CD4-positive, alpha-beta memory T cell (primary cell): ENCODE results near the gene CABP7. TPM values are rescaled to one million over a fixed set of nuclear protein-coding genes. Genes with fewer than 3 reads are reported as not detected.

Experiments
- CTCF ChIA-PET: fragments of 350-600 bp; sonication (Branson Sonifier 250); formaldehyde crosslinking; loops from one replicate; lab custom pipeline; 2021; ENCODE audit warnings: inconsistent platforms; ENCODE audit not compliant: partially characterized antibody; lab: Charles Lee
- POLR2A ChIA-PET: fragments of 350-600 bp; sonication (Branson Sonifier 250); formaldehyde crosslinking; loops from one replicate; lab custom pipeline; 2021; ENCODE audit not compliant: partially characterized antibody; lab: Charles Lee
- DNase-seq, 5 donors: peaks; one replicate each; pipeline versions ENCODE4 v3.0.0 to v3.0.0-alpha.2; 2020 to 2022; ENCODE audit warnings: mixed read lengths in 1 of 5
- H3K27ac ChIP-seq: one replicate; pipeline ENCODE4 v1.7.0; 2013; ENCODE audit warnings: low read depth, low read length
- H3K27me3 ChIP-seq: 2 replicates; pipeline ENCODE4 v1.7.0; 2013; ENCODE audit warnings: mild to moderate bottlenecking, low read length, moderate library complexity; ENCODE audit not compliant: insufficient read depth
- H3K36me3 ChIP-seq: 2 replicates; pipeline ENCODE4 v1.7.0; 2013; ENCODE audit warnings: mild to moderate bottlenecking, low read length, moderate library complexity; ENCODE audit not compliant: insufficient read depth
- H3K4me1 ChIP-seq: 2 replicates; pipeline ENCODE4 v1.7.0; 2013; ENCODE audit warnings: mild to moderate bottlenecking, low read length, moderate library complexity; ENCODE audit not compliant: insufficient read depth
- H3K4me3 ChIP-seq, 2 donors: one replicate each; pipeline ENCODE4 v1.7.0; 2013; ENCODE audit warnings: low read length in 2 of 2, mild to moderate bottlenecking in 1 of 2
- H3K9me3 ChIP-seq, 2 donors: one replicate each; pipeline ENCODE4 v1.7.0; 2013; ENCODE audit warnings: low read length in 2 of 2, control low read depth in 1 of 2; ENCODE audit not compliant: control insufficient read depth in 1 of 2
- H3K27ac Mint-ChIP-seq, 7 donors: one replicate each; pipeline ENCODE4 v1.8.0; 2020 to 2021; ENCODE audit warnings: mixed read lengths in 7 of 7, mild to moderate bottlenecking in 6 of 7, inconsistent platforms in 3 of 7, moderate library complexity in 3 of 7
- H3K27me3 Mint-ChIP-seq, 2 donors: one replicate each; pipeline ENCODE4 v1.8.0; 2020 to 2021; ENCODE audit warnings: mixed read lengths in 2 of 2
- H3K36me3 Mint-ChIP-seq, 2 donors: one replicate each; pipeline ENCODE4 v1.8.0; 2020 to 2021; ENCODE audit warnings: mixed read lengths in 2 of 2, inconsistent platforms in 1 of 2, mild to moderate bottlenecking in 1 of 2
- H3K4me1 Mint-ChIP-seq, 4 donors: one replicate each; pipeline ENCODE4 v1.8.0; 2020 to 2021; ENCODE audit warnings: mixed read lengths in 4 of 4, mild to moderate bottlenecking in 1 of 4
- H3K4me3 Mint-ChIP-seq, 8 donors: one replicate each; pipeline ENCODE4 v1.8.0; 2020 to 2021; ENCODE audit warnings: mixed read lengths in 8 of 8, mild to moderate bottlenecking in 7 of 8, moderate library complexity in 6 of 8, inconsistent platforms in 3 of 8
- H3K9me3 Mint-ChIP-seq, 8 donors: one replicate each; pipeline ENCODE4 v1.8.0; 2020 to 2021; ENCODE audit warnings: mixed read lengths in 8 of 8, mild to moderate bottlenecking in 5 of 8, inconsistent platforms in 3 of 8, moderate library complexity in 1 of 8
- intact Hi-C: fragments of 100-400 bp; cut with micrococcal nuclease; formaldehyde crosslinking; loops from one replicate; pipeline ENCODE4 v1.15.1; 2023
- polyA plus RNA-seq, 2 donors: library from polyadenylated mRNA; unstranded; fragments of 300-500 nt; fragmentation: Illumina TruSeq; gene quantifications; one replicate each; pipeline ENCODE4 v1.2.3, GENCODE V29; 2021
- total RNA-seq, 2 experiments: library from RNA; stranded (reverse); gene quantifications; one replicate each; pipeline ENCODE4 v1.2.3, GENCODE V29; 2021

CABP7 gene
- total and polyA plus RNA-seq, 4 experiments from 2014 or later: 0.08 to 0.13 TPM; not detected in 2

DNA sequence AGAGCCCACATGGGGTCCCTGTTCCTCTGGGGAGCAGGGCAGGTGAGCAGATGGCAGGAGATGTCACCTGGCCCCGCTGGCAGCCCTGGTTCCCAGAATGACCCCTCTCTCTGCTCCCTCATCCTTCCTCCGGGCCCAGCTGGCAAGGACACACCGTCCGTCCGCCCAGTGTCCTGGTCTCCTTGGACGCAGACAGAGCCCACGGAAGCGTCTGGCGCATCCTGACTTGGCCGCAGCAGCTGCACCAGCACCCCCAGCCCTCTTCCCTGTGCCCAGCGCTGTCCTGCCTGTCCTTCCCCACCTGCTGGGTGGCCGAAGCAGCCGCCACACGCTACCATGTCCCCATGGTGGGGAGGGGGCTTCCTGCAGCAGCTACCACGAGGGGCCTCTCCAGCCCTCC lies 9.6 kb upstream of the CABP7 start:
- Histone ChIP-seq H3K4me1 (no peaks in the 10 kb centered on the region), H3K4me3 (no peak overlapping the region), H3K27ac (no peak overlapping the region), H3K36me3 (no peaks in the 10 kb centered on the region), H3K27me3 (no peaks in the 10 kb centered on the region), H3K9me3 (no peaks in the 10 kb centered on the region)
- no peaks in the 10 kb centered on the region for H3K9me3 Mint-ChIP-seq
- H3K27me3 Mint-ChIP-seq: peaks cover 2 to 13% of the 10 kb centered on the region in 2 donors
- intact Hi-C loops: no loop called here
- no peak overlapping the region for H3K27ac Mint-ChIP-seq
- ChIA-PET CTCF (no interaction called here), POLR2A (no interaction called here)
- no peaks in the 10 kb centered on the region for H3K36me3 Mint-ChIP-seq
- no peak for DNase-seq
- no peak overlapping the region for H3K4me3 Mint-ChIP-seq
- no peaks in the 10 kb centered on the region for H3K4me1 Mint-ChIP-seq

DNA sequence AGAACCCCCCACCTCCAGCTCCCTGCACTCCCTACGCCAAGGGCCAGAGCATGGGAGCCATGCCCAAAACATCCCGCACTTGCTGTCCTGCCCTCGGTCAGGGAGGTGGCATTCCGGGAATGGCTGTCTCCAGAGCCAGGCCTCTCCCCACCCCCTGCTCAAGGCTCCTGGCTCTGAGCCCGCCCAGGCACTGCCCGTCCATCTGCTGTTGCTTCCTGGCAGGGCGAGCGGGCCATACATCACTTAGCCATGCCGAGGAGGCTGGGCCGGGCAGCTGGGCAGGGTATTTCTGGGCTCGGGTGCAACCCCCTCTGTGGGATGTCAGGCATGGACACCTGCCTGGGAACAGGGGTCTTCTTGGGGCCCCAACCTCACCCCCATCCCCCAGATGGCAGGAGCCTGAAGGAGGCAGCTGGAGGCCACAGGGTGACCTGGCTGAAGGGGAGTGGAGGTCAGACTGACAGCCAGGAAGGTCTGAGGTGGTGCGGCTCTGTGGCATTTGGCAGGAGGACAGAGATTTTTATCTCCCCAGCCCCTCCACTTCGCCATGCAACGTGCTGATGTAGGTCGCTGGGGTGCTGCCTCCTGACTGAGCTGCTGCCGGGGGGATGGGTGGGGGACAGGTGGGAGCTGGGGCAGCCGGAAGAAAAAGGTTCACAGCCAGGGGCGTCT lies 8.7 kb upstream of the CABP7 start:
- Histone ChIP-seq H3K9me3 (no peaks in the 10 kb centered on the region), H3K4me3 (no peak overlapping the region), H3K27ac (no peak overlapping the region), H3K36me3 (no peaks in the 10 kb centered on the region), H3K27me3 (no peaks in the 10 kb centered on the region), H3K4me1 (no peaks in the 10 kb centered on the region)
- H3K4me3 Mint-ChIP-seq: no peak overlapping the region
- no peak for DNase-seq
- CTCF ChIA-PET: no interaction called here
- H3K4me1 Mint-ChIP-seq: no peaks in the 10 kb centered on the region
- POLR2A ChIA-PET: no interaction called here
- H3K27ac Mint-ChIP-seq: no peak overlapping the region
- no peaks in the 10 kb centered on the region for H3K36me3 Mint-ChIP-seq
- intact Hi-C loops: no loop called here
- peaks cover 2 to 16% of the 10 kb centered on the region in 2 donors for H3K27me3 Mint-ChIP-seq
- H3K9me3 Mint-ChIP-seq: no peaks in the 10 kb centered on the region

DNA sequence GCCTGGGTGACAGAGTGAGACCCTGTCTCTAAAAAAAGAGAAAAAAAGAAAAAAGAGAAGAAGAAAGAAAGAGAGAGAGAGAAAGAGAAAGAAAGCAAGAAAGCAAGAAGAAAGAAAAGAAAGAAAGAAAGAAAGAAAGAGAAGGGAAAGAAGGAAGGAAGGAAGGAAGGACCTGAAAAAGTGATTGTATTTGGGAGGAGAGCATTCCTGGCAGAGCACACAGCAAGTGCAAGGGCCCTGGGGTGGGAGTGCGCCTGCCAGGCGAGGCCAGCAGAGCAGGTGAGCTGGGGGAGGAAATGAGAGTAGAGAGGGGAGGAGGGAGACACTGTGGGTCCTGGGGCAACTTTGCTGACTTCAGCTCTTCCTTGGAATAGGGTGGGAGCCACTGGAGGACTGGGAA lies 7.7 kb upstream of the CABP7 start:
- H3K27ac Mint-ChIP-seq: peak overlapping the region in 1 of 7 donors; percentile 74
- POLR2A ChIA-PET: no interaction called here

GRCh38 chr22:29713156-29713727 lies 6.6 kb upstream of the CABP7 start:
- no peaks in the 10 kb centered on the region for H3K9me3 ChIP-seq
- ChIA-PET CTCF (no interaction called here), POLR2A (no interaction called here)
- Mint-ChIP-seq H3K36me3 (no peaks in the 10 kb centered on the region), H3K27me3 (peaks cover 16 to 30% of the 10 kb centered on the region in 2 donors), H3K27ac (no peak overlapping the region), H3K4me3 (no peak overlapping the region), H3K9me3 (no peaks in the 10 kb centered on the region), H3K4me1 (peaks cover 0 to 2% (median 0%) of the 10 kb centered on the region in 4 donors)
- H3K27me3 ChIP-seq: no peaks in the 10 kb centered on the region
- H3K4me3 ChIP-seq: no peak overlapping the region
- no peaks in the 10 kb centered on the region for H3K4me1 ChIP-seq
- H3K27ac ChIP-seq: no peak overlapping the region
- no peak for DNase-seq
- H3K36me3 ChIP-seq: no peaks in the 10 kb centered on the region
- intact Hi-C loops: no loop called here

More for the DNA sequence above, 7.7 kb upstream of the CABP7 start:
- Mint-ChIP-seq H3K36me3 (no peaks in the 10 kb centered on the region), H3K4me3 (no peak overlapping the region), H3K27me3 (peaks cover 12 to 26% of the 10 kb centered on the region in 2 donors), H3K9me3 (no peaks in the 10 kb centered on the region), H3K4me1 (no peaks in the 10 kb centered on the region)
- intact Hi-C loops: no loop called here
- no peaks in the 10 kb centered on the region for H3K4me1 ChIP-seq
- no peaks in the 10 kb centered on the region for H3K27me3 ChIP-seq
- CTCF ChIA-PET: no interaction called here
- no peaks in the 10 kb centered on the region for H3K36me3 ChIP-seq
- no peak overlapping the region for H3K27ac ChIP-seq
- H3K4me3 ChIP-seq: no peak overlapping the region
- H3K9me3 ChIP-seq: no peaks in the 10 kb centered on the region
- no peak for DNase-seq

- Histone ChIP-seq H3K4me1 (no peaks in the 10 kb centered on the region), H3K4me3 (no peak overlapping the region), H3K27me3 (peaks cover 10% of the 10 kb centered on the region), H3K9me3 (no peaks in the 10 kb centered on the region), H3K36me3 (no peaks in the 10 kb centered on the region), H3K27ac (no peak overlapping the region)
- Mint-ChIP-seq H3K27ac (no peak overlapping the region), H3K4me3 (no peak overlapping the region), H3K27me3 (peaks cover 27 to 43% of the 10 kb centered on the region in 2 donors), H3K4me1 (peaks cover 0 to 6% (median 3%) of the 10 kb centered on the region in 4 donors), H3K9me3 (no peaks in the 10 kb centered on the region), H3K36me3 (no peaks in the 10 kb centered on the region)
- POLR2A ChIA-PET: no interaction called here
- no peak for DNase-seq
- CTCF ChIA-PET: no interaction called here
- intact Hi-C loops: no loop called here
Measured at GRCh38 chr22:29715240-29715639, 4.6 kb upstream of the CABP7 start.

GRCh38 chr22:29715705-29716104 lies 4.1 kb upstream of the CABP7 start:
- Mint-ChIP-seq H3K4me3 (no peak overlapping the region), H3K27me3 (peaks cover 27 to 43% of the 10 kb centered on the region in 2 donors), H3K4me1 (peaks cover 0 to 6% (median 3%) of the 10 kb centered on the region in 4 donors), H3K27ac (no peak overlapping the region), H3K36me3 (no peaks in the 10 kb centered on the region), H3K9me3 (no peaks in the 10 kb centered on the region)
- no peak for DNase-seq
- intact Hi-C loops: no loop called here
- POLR2A ChIA-PET: no interaction called here
- Histone ChIP-seq H3K4me3 (no peak overlapping the region), H3K27ac (no peak overlapping the region), H3K4me1 (no peaks in the 10 kb centered on the region), H3K9me3 (no peaks in the 10 kb centered on the region), H3K27me3 (peaks cover 10% of the 10 kb centered on the region), H3K36me3 (no peaks in the 10 kb centered on the region)
- CTCF ChIA-PET: no interaction called here

- H3K27ac ChIP-seq: no peak overlapping the region
- no peaks in the 10 kb centered on the region for H3K9me3 Mint-ChIP-seq
- no peaks in the 10 kb centered on the region for H3K4me1 ChIP-seq
- no peak overlapping the region for H3K4me3 ChIP-seq
- POLR2A ChIA-PET: no interaction called here
- DNase-seq: no peak
- CTCF ChIA-PET: no interaction called here
- H3K4me1 Mint-ChIP-seq: peaks cover 0 to 6% (median 3%) of the 10 kb centered on the region in 4 donors
- no peaks in the 10 kb centered on the region for H3K36me3 ChIP-seq
- no peaks in the 10 kb centered on the region for H3K36me3 Mint-ChIP-seq
- no peak overlapping the region for H3K4me3 Mint-ChIP-seq
- intact Hi-C loops: no loop called here
- no peak overlapping the region for H3K27ac Mint-ChIP-seq
- H3K9me3 ChIP-seq: no peaks in the 10 kb centered on the region
- peaks cover 10% of the 10 kb centered on the region for H3K27me3 ChIP-seq
- peaks cover 30 to 48% of the 10 kb centered on the region in 2 donors for H3K27me3 Mint-ChIP-seq
Measured at GRCh38 chr22:29716814-29717545, 2.8 kb upstream of the CABP7 start.
